Smooth muscle cell (in vitro differentiated cells): ENCODE data around the gene SH2B3. TPM values are rescaled to one million over a fixed set of nuclear protein-coding genes. Genes with fewer than 3 reads are reported as not detected.

ENCODE experiments used
- DNase-seq: peaks from one replicate; lab custom pipeline; 2025; ENCODE audit not compliant: unreplicated experiment; lab: John Stamatoyannopoulos, UW
- H2AFZ ChIP-seq: fragments of 200-600 bp; sonication (generic); 2 replicates; pipeline ENCODE4 v1.6.0; 2016; ENCODE audit warnings: antibody characterized with exemption, low read depth, mild to moderate bottlenecking
- H3F3A ChIP-seq: fragments of 200-600 bp; sonication (generic); 2 replicates; pipeline ENCODE4 v1.6.0; 2017; ENCODE audit warnings: antibody characterized with exemption, low read depth
- H3K27ac ChIP-seq: fragments of 200-600 bp; sonication (generic); 2 replicates; pipeline ENCODE4 v1.5.1; 2016; ENCODE audit warnings: low read depth, mild to moderate bottlenecking
- H3K27me3 ChIP-seq: fragments of 200-600 bp; sonication (generic); 2 replicates; pipeline ENCODE4 v1.6.1; 2016; ENCODE audit warnings: low read depth, mild to moderate bottlenecking
- H3K36me3 ChIP-seq: fragments of 200-600 bp; sonication (generic); 2 replicates; pipeline ENCODE4 v1.5.1; 2016; ENCODE audit warnings: low read depth
- H3K4me1 ChIP-seq: fragments of 200-600 bp; sonication (generic); 2 replicates; pipeline ENCODE4 v1.5.1; 2016; ENCODE audit warnings: low read depth
- H3K4me2 ChIP-seq: fragments of 200-600 bp; sonication (generic); 2 replicates; pipeline ENCODE4 v1.6.0; 2016; ENCODE audit warnings: mild to moderate bottlenecking
- H3K4me3 ChIP-seq: fragments of 200-600 bp; sonication (generic); 2 replicates; pipeline ENCODE4 v1.5.1; 2016; ENCODE audit warnings: mild to moderate bottlenecking
- H3K79me2 ChIP-seq: fragments of 200-600 bp; sonication (generic); 2 replicates; pipeline ENCODE4 v1.6.0; 2016; ENCODE audit warnings: low read depth, mild to moderate bottlenecking
- H3K9ac ChIP-seq: fragments of 200-600 bp; sonication (generic); 2 replicates; pipeline ENCODE4 v1.6.0; 2016; ENCODE audit warnings: low read depth
- H3K9me3 ChIP-seq: fragments of 200-600 bp; sonication (generic); replicated peaks from 2 replicates; pipeline ENCODE4 v1.5.1; 2016; ENCODE audit warnings: low read depth
- H4K20me1 ChIP-seq: fragments of 200-600 bp; sonication (generic); 2 replicates; pipeline ENCODE4 v1.6.0; 2016; ENCODE audit warnings: low read depth
- WGBS: methylation state at CpG from one replicate; pipeline ENCODE4 v1.1.7; 2016; ENCODE audit warnings: low lambda C conversion rate; 5-methylcytosine and 5-hydroxymethylcytosine counted together
- polyA plus RNA-seq: library from polyadenylated mRNA; unstranded; fragments of >200 nt; fragmentation: Nextera tagmentation; extraction: Ambion mirVana; gene quantifications from 2 replicates; pipeline ENCODE4 v1.2.1, GENCODE V29; 2016
- total RNA-seq: library from RNA; depleted of rRNA; stranded (reverse); fragments of >200 nt; gene quantifications from 2 replicates; pipeline ENCODE4 v1.2.3, GENCODE V29; 2014
- TF ChIP-seq, protein P1 (sequence below): fragments of 200-600 bp; sonication (generic); IDR thresholded peaks from 2 replicates; pipeline ENCODE4 v1.5.1; 2017; ENCODE audit warnings: borderline replicate concordance, mild to moderate bottlenecking, antibody characterized with exemption; ENCODE audit not compliant: insufficient read depth, poor library complexity, severe bottlenecking

Gene SH2B3
- total and polyA plus RNA-seq, 2 experiments from 2014 or later, result 4.7 to 5.2 TPM

DNA sequence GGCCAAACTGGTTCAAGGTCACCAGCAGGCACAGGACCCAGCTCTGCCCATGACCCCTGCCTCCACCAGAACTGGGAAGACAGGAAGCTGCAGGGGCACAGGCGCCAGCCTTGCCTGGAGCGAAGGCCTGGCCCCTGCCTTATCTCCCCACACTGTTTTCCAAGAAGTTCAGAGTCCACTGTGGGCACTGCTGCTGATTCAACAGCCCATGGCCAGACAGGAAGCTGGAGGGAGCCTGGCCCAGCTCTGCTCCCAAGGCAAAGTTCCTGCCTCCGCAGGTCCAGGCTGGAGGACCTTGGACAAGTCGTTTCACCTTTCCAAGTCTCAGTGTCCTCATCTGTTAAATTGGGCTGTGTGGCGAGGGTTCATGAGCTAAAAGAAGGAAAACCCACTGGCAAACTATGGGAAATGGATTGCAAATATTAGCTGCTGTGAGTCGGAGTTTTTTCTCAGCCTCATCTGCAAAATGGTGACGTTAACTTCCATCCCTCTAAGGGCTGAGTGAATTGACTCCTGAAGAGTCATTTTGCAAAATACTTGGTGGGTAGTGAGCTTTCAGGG lies 38.0 kb upstream of the SH2B3 start:
- Histone ChIP-seq H3K4me1 (peaks cover 13% of the 10 kb centered on the region), H3K27ac (no peak overlapping the region), H3K36me3 (no peaks in the 10 kb centered on the region), H3K4me3 (peak overlapping the region; percentile 97), H3K9ac (no peak overlapping the region), H3K4me2 (peak overlapping the region; percentile 96), H3F3A (no peaks in the 10 kb centered on the region), H4K20me1 (peaks cover 10% of the 10 kb centered on the region), H3K79me2 (peaks cover 3% of the 10 kb centered on the region), H3K27me3 (no peaks in the 10 kb centered on the region), H3K9me3 (no peaks in the 10 kb centered on the region), H2AFZ (peak overlapping the region; percentile 93)
- 50% methylated on average over 7 of the region's 7 CpGs for WGBS
- TF ChIP-seq, protein P1, sequence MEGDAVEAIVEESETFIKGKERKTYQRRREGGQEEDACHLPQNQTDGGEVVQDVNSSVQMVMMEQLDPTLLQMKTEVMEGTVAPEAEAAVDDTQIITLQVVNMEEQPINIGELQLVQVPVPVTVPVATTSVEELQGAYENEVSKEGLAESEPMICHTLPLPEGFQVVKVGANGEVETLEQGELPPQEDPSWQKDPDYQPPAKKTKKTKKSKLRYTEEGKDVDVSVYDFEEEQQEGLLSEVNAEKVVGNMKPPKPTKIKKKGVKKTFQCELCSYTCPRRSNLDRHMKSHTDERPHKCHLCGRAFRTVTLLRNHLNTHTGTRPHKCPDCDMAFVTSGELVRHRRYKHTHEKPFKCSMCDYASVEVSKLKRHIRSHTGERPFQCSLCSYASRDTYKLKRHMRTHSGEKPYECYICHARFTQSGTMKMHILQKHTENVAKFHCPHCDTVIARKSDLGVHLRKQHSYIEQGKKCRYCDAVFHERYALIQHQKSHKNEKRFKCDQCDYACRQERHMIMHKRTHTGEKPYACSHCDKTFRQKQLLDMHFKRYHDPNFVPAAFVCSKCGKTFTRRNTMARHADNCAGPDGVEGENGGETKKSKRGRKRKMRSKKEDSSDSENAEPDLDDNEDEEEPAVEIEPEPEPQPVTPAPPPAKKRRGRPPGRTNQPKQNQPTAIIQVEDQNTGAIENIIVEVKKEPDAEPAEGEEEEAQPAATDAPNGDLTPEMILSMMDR, result no peak
- DNase-seq, result no peak

DNA sequence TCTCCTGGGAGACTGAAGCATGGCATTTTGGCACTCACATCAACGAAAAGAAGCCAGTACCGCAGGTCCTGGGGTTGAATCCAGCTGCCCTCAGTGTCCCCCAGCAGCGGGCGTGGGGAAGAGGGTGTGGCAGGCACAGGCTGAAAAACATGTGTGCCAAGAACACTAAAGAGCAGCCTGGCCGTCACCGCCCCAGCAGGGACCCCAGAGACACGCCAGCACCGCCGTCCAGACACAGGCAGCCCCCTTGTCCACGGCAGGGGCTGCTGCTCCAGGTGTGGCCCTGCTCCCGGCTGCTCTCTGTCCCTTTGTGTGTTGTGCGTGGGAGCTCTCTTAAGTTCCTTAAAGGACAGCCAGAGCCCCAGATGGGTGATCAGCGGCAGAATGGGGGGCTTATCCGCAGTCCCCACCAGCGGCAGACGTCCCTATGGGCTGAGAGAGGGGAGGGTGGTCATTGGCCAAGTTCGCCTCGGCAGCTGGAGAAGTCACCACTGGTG lies 37.4 kb upstream of the SH2B3 start:
- peak overlapping the region; percentile 80 for H3K9ac ChIP-seq
- TF ChIP-seq, protein P1, result no peak
- no peak for DNase-seq
- H3K27ac ChIP-seq, result no peak overlapping the region
- H3K4me2 ChIP-seq, result peak overlapping the region; percentile 96
- H3K4me3 ChIP-seq, result peak overlapping the region; percentile 97
- no peaks in the 10 kb centered on the region for H3K9me3 ChIP-seq
- H3K27me3 ChIP-seq, result no peaks in the 10 kb centered on the region
- 6% methylated on average over 18 of the region's 18 CpGs for WGBS
- H3K79me2 ChIP-seq, result peaks cover 3% of the 10 kb centered on the region
- no peaks in the 10 kb centered on the region for H3K36me3 ChIP-seq
- H4K20me1 ChIP-seq, result peaks cover 10% of the 10 kb centered on the region
- peaks cover 13% of the 10 kb centered on the region for H3K4me1 ChIP-seq
- peak overlapping the region; percentile 93 for H2AFZ ChIP-seq
- H3F3A ChIP-seq, result no peaks in the 10 kb centered on the region

DNA sequence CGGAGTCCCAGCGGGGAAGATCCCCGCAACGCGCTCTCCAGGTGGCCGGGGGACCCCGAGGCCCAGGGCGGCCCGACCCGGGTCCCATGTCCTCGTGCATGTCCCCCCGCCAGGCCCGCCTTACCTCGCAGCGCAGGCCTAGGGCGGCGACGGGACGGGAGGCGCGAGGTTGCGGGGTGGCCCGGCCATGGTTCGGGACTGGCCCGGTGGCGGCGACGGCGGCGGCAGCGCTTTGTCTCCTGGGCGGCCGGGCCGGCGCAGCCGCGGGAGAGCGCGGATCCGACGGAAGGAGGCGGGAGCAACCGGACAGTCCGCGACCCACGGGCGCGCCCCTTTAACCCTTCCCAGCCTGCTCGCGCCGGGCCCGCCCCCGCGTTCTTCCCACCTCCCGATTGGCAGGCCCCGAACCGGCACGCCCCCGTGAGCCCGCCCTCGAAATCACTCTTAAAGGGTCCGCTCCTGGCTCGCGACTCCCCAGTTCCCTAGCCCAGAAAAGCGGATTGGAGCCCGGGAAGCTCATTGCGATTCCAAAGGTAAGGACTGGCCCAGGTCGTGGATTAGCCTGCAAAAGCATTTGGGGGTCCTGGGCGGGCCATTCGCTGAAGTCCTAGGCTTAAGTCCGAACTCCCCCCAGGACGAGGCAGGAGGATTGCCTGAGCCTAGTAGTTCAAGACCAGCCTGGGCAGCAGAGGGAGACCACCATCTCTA lies 36.8 kb upstream of the SH2B3 start, which contains the start of gene PHETA1:
PHETA1 (minus strand) TSS at position 308 of the 708 bp plus-strand sequence. CDS start 5,668 bp downstream, outside the sequence.
- peak; percentile 80 for DNase-seq
- Histone ChIP-seq H3K36me3 (no peaks in the 10 kb centered on the region), H3K27me3 (no peaks in the 10 kb centered on the region), H2AFZ (peak within 1 kb of the TSS; percentile 93), H4K20me1 (peaks cover 10% of the 10 kb centered on the region), H3K27ac (no peak within 1 kb of the TSS), H3K4me2 (peak within 1 kb of the TSS; percentile 96), H3K9ac (peak within 1 kb of the TSS; percentile 80), H3K9me3 (no peaks in the 10 kb centered on the region), H3K4me1 (peaks cover 13% of the 10 kb centered on the region), H3K4me3 (peak within 1 kb of the TSS; percentile 97), H3F3A (no peaks in the 10 kb centered on the region), H3K79me2 (peaks cover 3% of the 10 kb centered on the region)
- TF ChIP-seq, protein P1, result no peak
- 1% methylated on average over 35 of the region's 72 CpGs for WGBS
